SK-N-SH (cell line): ENCODE data around the gene KCNG1.

Source experiments
- EP300 ChIP-seq, 2 experiments: IDR thresholded peaks; 2 replicates each; pipeline versions ENCODE4 v1.4.0 to v1.6.1; 2012; ENCODE audit warnings: borderline replicate concordance in 1 of 2, low read depth in 1 of 2, low read length in 1 of 2
- EZH2phosphoT487 ChIP-seq: fragments of 200-600 bp; sonication (generic); IDR thresholded peaks from 2 replicates; pipeline ENCODE4 v1.6.1; 2017; ENCODE audit warnings: low read depth, mixed run types, mild to moderate bottlenecking, antibody characterized with exemption, moderate library complexity, borderline replicate concordance
- GABPA ChIP-seq: IDR thresholded peaks from 2 replicates; pipeline ENCODE4 v1.4.0; 2012; ENCODE audit warnings: low read depth, mild to moderate bottlenecking
- GATA2 ChIP-seq: sonication (generic); formaldehyde crosslinking; IDR thresholded peaks from 2 replicates; pipeline ENCODE4 v1.5.0; 2020; ENCODE audit warnings: mild to moderate bottlenecking, missing genetic modification reagents
- MXI1 ChIP-seq: IDR thresholded peaks from 2 replicates; pipeline ENCODE4 v1.6.1; 2012; ENCODE audit warnings: mild to moderate bottlenecking, low read depth, low read length, improper control_type of control experiment
- RCOR1 ChIP-seq: fragments of 150-350 bp; IDR thresholded peaks from 2 replicates; pipeline ENCODE4 v1.6.1; 2017; ENCODE audit warnings: antibody characterized with exemption, low read length
- SMC3 ChIP-seq: IDR thresholded peaks from 2 replicates; pipeline ENCODE4 v1.6.1; 2012; ENCODE audit warnings: low read depth, low read length, improper control_type of control experiment
- TAF1 ChIP-seq: IDR thresholded peaks from 2 replicates; pipeline ENCODE4 v1.6.1; 2012; ENCODE audit warnings: low read depth, mild to moderate bottlenecking, low read length, moderate library complexity, borderline replicate concordance
- TF ChIP-seq, protein P1 (sequence below): fragments of 150-350 bp; IDR thresholded peaks from 2 replicates; pipeline ENCODE4 v1.6.1; 2017; ENCODE audit warnings: antibody characterized with exemption, low read length, low read depth, borderline replicate concordance
- TF ChIP-seq, protein P2 (sequence below): fragments of 200-600 bp; sonication (generic); IDR thresholded peaks from 2 replicates; pipeline ENCODE4 v1.6.1; 2017; ENCODE audit warnings: antibody characterized with exemption, mild to moderate bottlenecking, moderate library complexity
- TF ChIP-seq, protein P3 (sequence below): fragments of 150-350 bp; IDR thresholded peaks from 2 replicates; pipeline ENCODE4 v1.6.1; 2016; ENCODE audit warnings: mild to moderate bottlenecking, low read depth, low read length
- TF ChIP-seq, protein P4 (sequence below): IDR thresholded peaks from 2 replicates; pipeline ENCODE4 v1.6.1; 2012; ENCODE audit warnings: mild to moderate bottlenecking, low read depth, low read length, moderate library complexity

DNA sequence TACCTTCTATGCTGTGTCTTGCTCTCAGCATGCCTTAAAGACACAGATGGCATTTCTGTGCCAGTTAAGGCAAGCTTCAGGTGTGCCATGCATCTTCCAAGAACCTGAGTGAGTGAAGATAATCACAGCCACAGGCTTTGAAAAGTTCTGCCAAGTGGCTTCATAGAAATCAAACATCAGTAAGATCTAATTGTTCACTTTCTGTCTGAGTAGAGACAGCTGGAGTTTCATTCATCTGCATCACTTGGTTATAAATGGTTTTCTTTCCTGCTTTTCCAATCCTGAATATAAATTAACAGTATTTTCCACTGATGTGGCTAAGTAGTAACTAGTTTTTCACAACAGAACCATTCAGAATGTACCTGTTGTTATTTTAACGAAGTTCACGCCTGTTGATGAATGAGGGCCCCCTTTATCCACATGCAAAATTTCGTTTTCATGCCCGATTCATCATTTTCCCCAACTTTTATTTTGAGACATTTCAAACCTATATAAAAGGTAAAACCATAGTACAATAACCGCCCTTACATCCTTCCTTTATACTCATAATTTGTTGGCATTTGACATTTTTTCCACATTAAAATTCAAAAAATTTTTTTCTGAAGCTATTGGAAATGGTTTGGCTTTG is 38.6 kb upstream of the KCNG1 start:
- TF ChIP-seq, protein P1, sequence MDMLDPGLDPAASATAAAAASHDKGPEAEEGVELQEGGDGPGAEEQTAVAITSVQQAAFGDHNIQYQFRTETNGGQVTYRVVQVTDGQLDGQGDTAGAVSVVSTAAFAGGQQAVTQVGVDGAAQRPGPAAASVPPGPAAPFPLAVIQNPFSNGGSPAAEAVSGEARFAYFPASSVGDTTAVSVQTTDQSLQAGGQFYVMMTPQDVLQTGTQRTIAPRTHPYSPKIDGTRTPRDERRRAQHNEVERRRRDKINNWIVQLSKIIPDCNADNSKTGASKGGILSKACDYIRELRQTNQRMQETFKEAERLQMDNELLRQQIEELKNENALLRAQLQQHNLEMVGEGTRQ: no peak
- TF ChIP-seq, protein P2, sequence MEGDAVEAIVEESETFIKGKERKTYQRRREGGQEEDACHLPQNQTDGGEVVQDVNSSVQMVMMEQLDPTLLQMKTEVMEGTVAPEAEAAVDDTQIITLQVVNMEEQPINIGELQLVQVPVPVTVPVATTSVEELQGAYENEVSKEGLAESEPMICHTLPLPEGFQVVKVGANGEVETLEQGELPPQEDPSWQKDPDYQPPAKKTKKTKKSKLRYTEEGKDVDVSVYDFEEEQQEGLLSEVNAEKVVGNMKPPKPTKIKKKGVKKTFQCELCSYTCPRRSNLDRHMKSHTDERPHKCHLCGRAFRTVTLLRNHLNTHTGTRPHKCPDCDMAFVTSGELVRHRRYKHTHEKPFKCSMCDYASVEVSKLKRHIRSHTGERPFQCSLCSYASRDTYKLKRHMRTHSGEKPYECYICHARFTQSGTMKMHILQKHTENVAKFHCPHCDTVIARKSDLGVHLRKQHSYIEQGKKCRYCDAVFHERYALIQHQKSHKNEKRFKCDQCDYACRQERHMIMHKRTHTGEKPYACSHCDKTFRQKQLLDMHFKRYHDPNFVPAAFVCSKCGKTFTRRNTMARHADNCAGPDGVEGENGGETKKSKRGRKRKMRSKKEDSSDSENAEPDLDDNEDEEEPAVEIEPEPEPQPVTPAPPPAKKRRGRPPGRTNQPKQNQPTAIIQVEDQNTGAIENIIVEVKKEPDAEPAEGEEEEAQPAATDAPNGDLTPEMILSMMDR: no peak
- no peak for TF ChIP-seq GABPA
- TF ChIP-seq GATA2 (CRISPR knock-in tag): no peak
- no peak for TF ChIP-seq TAF1
- TF ChIP-seq SMC3: no peak
- no peak for TF ChIP-seq RCOR1
- TF ChIP-seq MXI1: no peak
- no peak for TF ChIP-seq EZH2phosphoT487
- TF ChIP-seq, protein P3, sequence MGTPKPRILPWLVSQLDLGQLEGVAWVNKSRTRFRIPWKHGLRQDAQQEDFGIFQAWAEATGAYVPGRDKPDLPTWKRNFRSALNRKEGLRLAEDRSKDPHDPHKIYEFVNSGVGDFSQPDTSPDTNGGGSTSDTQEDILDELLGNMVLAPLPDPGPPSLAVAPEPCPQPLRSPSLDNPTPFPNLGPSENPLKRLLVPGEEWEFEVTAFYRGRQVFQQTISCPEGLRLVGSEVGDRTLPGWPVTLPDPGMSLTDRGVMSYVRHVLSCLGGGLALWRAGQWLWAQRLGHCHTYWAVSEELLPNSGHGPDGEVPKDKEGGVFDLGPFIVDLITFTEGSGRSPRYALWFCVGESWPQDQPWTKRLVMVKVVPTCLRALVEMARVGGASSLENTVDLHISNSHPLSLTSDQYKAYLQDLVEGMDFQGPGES: no peak
- no peak for TF ChIP-seq EP300 (IDR thresholded peaks at IDR 0.05; ENCODE audit: borderline replicate concordance in 1 of 2, low read depth in 1 of 2, low read length in 1 of 2)
- TF ChIP-seq, protein P4, sequence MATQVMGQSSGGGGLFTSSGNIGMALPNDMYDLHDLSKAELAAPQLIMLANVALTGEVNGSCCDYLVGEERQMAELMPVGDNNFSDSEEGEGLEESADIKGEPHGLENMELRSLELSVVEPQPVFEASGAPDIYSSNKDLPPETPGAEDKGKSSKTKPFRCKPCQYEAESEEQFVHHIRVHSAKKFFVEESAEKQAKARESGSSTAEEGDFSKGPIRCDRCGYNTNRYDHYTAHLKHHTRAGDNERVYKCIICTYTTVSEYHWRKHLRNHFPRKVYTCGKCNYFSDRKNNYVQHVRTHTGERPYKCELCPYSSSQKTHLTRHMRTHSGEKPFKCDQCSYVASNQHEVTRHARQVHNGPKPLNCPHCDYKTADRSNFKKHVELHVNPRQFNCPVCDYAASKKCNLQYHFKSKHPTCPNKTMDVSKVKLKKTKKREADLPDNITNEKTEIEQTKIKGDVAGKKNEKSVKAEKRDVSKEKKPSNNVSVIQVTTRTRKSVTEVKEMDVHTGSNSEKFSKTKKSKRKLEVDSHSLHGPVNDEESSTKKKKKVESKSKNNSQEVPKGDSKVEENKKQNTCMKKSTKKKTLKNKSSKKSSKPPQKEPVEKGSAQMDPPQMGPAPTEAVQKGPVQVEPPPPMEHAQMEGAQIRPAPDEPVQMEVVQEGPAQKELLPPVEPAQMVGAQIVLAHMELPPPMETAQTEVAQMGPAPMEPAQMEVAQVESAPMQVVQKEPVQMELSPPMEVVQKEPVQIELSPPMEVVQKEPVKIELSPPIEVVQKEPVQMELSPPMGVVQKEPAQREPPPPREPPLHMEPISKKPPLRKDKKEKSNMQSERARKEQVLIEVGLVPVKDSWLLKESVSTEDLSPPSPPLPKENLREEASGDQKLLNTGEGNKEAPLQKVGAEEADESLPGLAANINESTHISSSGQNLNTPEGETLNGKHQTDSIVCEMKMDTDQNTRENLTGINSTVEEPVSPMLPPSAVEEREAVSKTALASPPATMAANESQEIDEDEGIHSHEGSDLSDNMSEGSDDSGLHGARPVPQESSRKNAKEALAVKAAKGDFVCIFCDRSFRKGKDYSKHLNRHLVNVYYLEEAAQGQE: no peak
